Esophagus muscularis mucosa (tissue), 4 donors: ENCODE measurements around the gene ANO6.

Source experiments
- CTCF ChIP-seq, 3 experiments: fragments of 200-600 bp in 2 of 3; fragments of 450-650 bp in 1 of 3; sonication (generic) in 2 of 3; IDR thresholded peaks; one replicate each; pipeline ENCODE4 v1.5.1; 2017 to 2019; ENCODE audit warnings: antibody characterized with exemption in 3 of 3, mild to moderate bottlenecking in 2 of 3, moderate library complexity in 1 of 3
- EP300 ChIP-seq: sonication (generic); formaldehyde crosslinking; IDR thresholded peaks from one replicate; pipeline ENCODE4 v1.6.1; 2017; ENCODE audit warnings: antibody characterized with exemption
- POLR2A ChIP-seq: fragments of 450-650 bp; IDR thresholded peaks from one replicate; pipeline ENCODE4 v1.6.1; 2017; ENCODE audit warnings: antibody characterized with exemption, moderate library complexity, mild to moderate bottlenecking, low read depth

GRCh38 chr12:45296046-45296586 is 80.2 kb downstream of the ANO6 start:
- TF ChIP-seq CTCF (IDR thresholded peaks at IDR 0.05) (no peak), POLR2A (no peak), EP300 (no peak)
